ENCODE data around the gene CDIP1.

Gene CDIP1

GRCh38 chr16:4481963-4482362, 56.6 kb downstream of the CDIP1 start:
- DNase-seq (ENCODE audit: insufficient read length, low spot score), result no peak
- TF ChIP-seq POLR2AphosphoS5 (IDR thresholded peaks at IDR 0.05; ENCODE audit: low read depth, low read length) (no peak), PAX5 (IDR thresholded peaks at IDR 0.05; ENCODE audit: insufficient read depth, low read length, severe bottlenecking) (no peak), POU2F2 (IDR thresholded peaks at IDR 0.05; ENCODE audit: low read depth, low read length) (no peak), TAF1 (IDR thresholded peaks at IDR 0.05; ENCODE audit: low read depth, low read length) (no peak), SPI1 (IDR thresholded peaks at IDR 0.05; ENCODE audit: low read depth, low read length) (no peak), POLR2A (IDR thresholded peaks at IDR 0.05; ENCODE audit: low read depth, low read length) (no peak)
- FAIRE-seq, result no peak

GRCh38 chr16:4481526-4481925, 57.0 kb downstream of the CDIP1 start:
- FAIRE-seq (no peak), DNase-seq (ENCODE audit: insufficient read length, low spot score) (no peak)
- no peak for TF ChIP-seq SPI1 (IDR thresholded peaks at IDR 0.05; ENCODE audit: low read depth, low read length)

DNA sequence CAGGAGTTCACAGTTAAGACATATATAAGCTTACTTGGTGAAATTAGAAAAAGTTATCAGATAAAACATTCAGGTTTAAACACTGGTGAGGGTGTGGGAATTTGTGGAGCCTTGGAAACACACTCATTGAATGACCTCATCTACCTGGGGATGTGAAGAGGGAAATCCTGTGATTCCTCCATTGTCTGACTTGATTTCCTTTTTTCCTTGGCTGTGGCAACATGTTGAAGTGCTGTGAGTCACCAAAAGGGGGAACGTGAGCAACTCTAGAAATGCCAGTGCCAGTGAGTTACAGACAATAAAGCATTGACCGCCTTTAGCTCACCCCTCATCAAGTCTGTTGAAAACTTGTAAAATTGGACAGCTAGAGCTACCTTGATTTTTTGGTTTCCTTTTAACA, 60.6 kb downstream of the CDIP1 start:
- DNase-seq (ENCODE audit: insufficient read length, low spot score), result no peak
- TF ChIP-seq SPI1 (IDR thresholded peaks at IDR 0.05; ENCODE audit: low read depth, low read length) (no peak), POLR2AphosphoS5 (IDR thresholded peaks at IDR 0.05; ENCODE audit: low read depth, low read length) (no peak), POLR2A (IDR thresholded peaks at IDR 0.05; ENCODE audit: low read depth, low read length) (no peak), POU2F2 (IDR thresholded peaks at IDR 0.05; ENCODE audit: low read depth, low read length) (no peak), PAX5 (IDR thresholded peaks at IDR 0.05; ENCODE audit: insufficient read depth, low read length, severe bottlenecking) (no peak)
- FAIRE-seq, result no peak

- peak; percentile 97 for FAIRE-seq
- TF ChIP-seq TAF1 (IDR thresholded peaks at IDR 0.05; ENCODE audit: low read depth, low read length) (peak; percentile 80), PAX5 (IDR thresholded peaks at IDR 0.05; ENCODE audit: insufficient read depth, low read length, severe bottlenecking) (no peak), POU2F2 (IDR thresholded peaks at IDR 0.05; ENCODE audit: low read depth, low read length) (peak; percentile 23; the same call in 1 of the 2 replicates), POLR2A (IDR thresholded peaks at IDR 0.05; ENCODE audit: low read depth, low read length) (peak; percentile 91), SPI1 (IDR thresholded peaks at IDR 0.05; ENCODE audit: low read depth, low read length) (no peak), POLR2AphosphoS5 (IDR thresholded peaks at IDR 0.05; ENCODE audit: low read depth, low read length) (peak; percentile 84)
Measured at GRCh38 chr16:4475880-4476788, 62.4 kb downstream of the CDIP1 start, which contains the start of gene HMOX2. HMOX2 (plus strand) TSS chr16:4476398; CDS start chr16:4505525, 29,127 bp downstream.

GRCh38 chr16:4474192-4474961, 64.2 kb downstream of the CDIP1 start, which contains the start of gene NMRAL1:
NMRAL1 (minus strand) TSS chr16:4474625; CDS start chr16:4474132, 493 bp downstream.
- TF ChIP-seq SPI1 (IDR thresholded peaks at IDR 0.05; ENCODE audit: low read depth, low read length) (no peak), PAX5 (IDR thresholded peaks at IDR 0.05; ENCODE audit: insufficient read depth, low read length, severe bottlenecking) (no peak), POLR2AphosphoS5 (IDR thresholded peaks at IDR 0.05; ENCODE audit: low read depth, low read length) (peak; percentile 84), TAF1 (IDR thresholded peaks at IDR 0.05; ENCODE audit: low read depth, low read length) (no peak), POU2F2 (IDR thresholded peaks at IDR 0.05; ENCODE audit: low read depth, low read length) (no peak), POLR2A (IDR thresholded peaks at IDR 0.05; ENCODE audit: low read depth, low read length) (peak; percentile 74)
- FAIRE-seq (peak; percentile 45), DNase-seq (ENCODE audit: insufficient read length, low spot score) (peak; percentile 89)

More at GRCh38 chr16:4475880-4476788, 62.4 kb downstream of the CDIP1 start, which contains the start of gene HMOX2:
- DNase-seq (ENCODE audit: insufficient read length, low spot score), result peak; percentile 93

DNA sequence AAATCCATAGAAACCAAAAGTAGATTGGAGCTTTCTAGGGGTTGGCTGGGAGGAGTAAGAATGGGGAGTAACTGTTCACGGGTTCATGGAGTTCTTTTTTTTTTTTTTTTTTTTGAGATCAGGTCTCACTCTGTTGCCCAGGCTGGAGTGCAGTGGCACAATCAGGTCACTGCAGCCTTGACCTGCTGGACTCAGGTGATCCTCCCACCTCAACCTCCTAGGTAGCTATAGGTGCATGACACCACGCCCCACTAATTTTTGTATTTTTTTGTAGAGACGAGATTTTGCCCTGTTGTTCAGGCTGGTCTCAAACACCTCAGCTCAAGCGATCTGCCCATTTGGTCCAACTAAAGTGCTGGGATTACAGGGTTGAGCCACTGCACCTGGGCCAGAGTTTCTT, 65.7 kb downstream of the CDIP1 start:
- DNase-seq (ENCODE audit: insufficient read length, low spot score) (no peak), FAIRE-seq (no peak)
- TF ChIP-seq POU2F2 (IDR thresholded peaks at IDR 0.05; ENCODE audit: low read depth, low read length) (no peak), POLR2A (IDR thresholded peaks at IDR 0.05; ENCODE audit: low read depth, low read length) (no peak), POLR2AphosphoS5 (IDR thresholded peaks at IDR 0.05; ENCODE audit: low read depth, low read length) (no peak), TAF1 (IDR thresholded peaks at IDR 0.05; ENCODE audit: low read depth, low read length) (no peak), PAX5 (IDR thresholded peaks at IDR 0.05; ENCODE audit: insufficient read depth, low read length, severe bottlenecking) (no peak)

- no peak for DNase-seq (ENCODE audit: insufficient read length, low spot score)
- TF ChIP-seq POLR2A (IDR thresholded peaks at IDR 0.05; ENCODE audit: low read depth, low read length), result no peak
- no peak for TF ChIP-seq POU2F2 (IDR thresholded peaks at IDR 0.05; ENCODE audit: low read depth, low read length)
- no peak for TF ChIP-seq TAF1 (IDR thresholded peaks at IDR 0.05; ENCODE audit: low read depth, low read length)
- TF ChIP-seq SPI1 (IDR thresholded peaks at IDR 0.05; ENCODE audit: low read depth, low read length), result no peak
- TF ChIP-seq PAX5 (IDR thresholded peaks at IDR 0.05; ENCODE audit: insufficient read depth, low read length, severe bottlenecking), result no peak
- TF ChIP-seq POLR2AphosphoS5 (IDR thresholded peaks at IDR 0.05; ENCODE audit: low read depth, low read length), result no peak
- no peak for FAIRE-seq
Measured at GRCh38 chr16:4471869-4472268, 66.7 kb downstream of the CDIP1 start.

DNA sequence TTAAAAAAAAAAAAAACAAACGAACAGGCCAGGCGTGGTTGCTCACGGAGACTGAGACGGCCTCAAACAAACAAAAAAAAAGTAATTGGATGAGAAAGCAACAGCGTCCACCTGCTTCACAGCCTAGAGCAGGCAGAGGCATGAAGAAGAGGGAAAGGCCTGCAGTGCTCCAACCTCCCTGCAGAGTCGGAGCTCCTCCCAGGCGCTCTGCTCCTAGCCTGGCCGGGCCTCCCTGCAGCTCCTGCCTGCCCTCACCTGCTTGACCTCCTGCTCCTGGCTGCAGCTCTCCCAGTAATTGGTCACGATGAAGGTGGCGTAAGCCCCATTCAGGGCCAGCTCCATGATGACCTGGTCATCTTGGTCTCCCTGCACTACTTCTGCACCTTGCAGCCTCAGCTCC, 69.6 kb downstream of the CDIP1 start:
- FAIRE-seq (no peak), DNase-seq (ENCODE audit: insufficient read length, low spot score) (no peak)
- TF ChIP-seq SPI1 (IDR thresholded peaks at IDR 0.05; ENCODE audit: low read depth, low read length) (no peak), POLR2AphosphoS5 (IDR thresholded peaks at IDR 0.05; ENCODE audit: low read depth, low read length) (no peak), POU2F2 (IDR thresholded peaks at IDR 0.05; ENCODE audit: low read depth, low read length) (no peak), POLR2A (IDR thresholded peaks at IDR 0.05; ENCODE audit: low read depth, low read length) (no peak), TAF1 (IDR thresholded peaks at IDR 0.05; ENCODE audit: low read depth, low read length) (no peak), PAX5 (IDR thresholded peaks at IDR 0.05; ENCODE audit: insufficient read depth, low read length, severe bottlenecking) (no peak)

DNA sequence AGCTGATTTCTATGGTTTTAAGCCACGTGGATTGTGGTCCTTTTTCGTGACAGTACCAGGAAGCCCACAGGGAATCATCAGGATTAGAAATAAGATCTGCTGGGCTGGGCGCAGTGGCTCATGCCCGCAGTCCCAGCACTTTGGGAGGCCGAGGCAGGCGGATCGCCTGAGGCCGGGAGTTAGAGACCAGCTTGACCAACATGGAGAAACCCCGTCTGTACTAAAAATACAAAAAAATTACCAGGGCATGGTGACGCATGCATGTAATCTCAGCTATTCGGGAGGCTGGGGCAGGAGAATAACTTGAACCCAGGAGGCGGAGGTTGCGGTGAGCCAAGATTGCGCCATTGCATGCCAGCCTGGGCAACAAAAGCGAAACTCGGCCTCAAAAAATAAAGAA, 70.7 kb downstream of the CDIP1 start:
- no peak for FAIRE-seq
- no peak for TF ChIP-seq POLR2AphosphoS5 (IDR thresholded peaks at IDR 0.05; ENCODE audit: low read depth, low read length)
- TF ChIP-seq TAF1 (IDR thresholded peaks at IDR 0.05; ENCODE audit: low read depth, low read length), result no peak
- no peak for TF ChIP-seq POU2F2 (IDR thresholded peaks at IDR 0.05; ENCODE audit: low read depth, low read length)
- no peak for TF ChIP-seq POLR2A (IDR thresholded peaks at IDR 0.05; ENCODE audit: low read depth, low read length)
- TF ChIP-seq PAX5 (IDR thresholded peaks at IDR 0.05; ENCODE audit: insufficient read depth, low read length, severe bottlenecking), result no peak
- no peak for TF ChIP-seq SPI1 (IDR thresholded peaks at IDR 0.05; ENCODE audit: low read depth, low read length)
- no peak for DNase-seq (ENCODE audit: insufficient read length, low spot score)

All from GM12891 (cell line).